ENCODE measurements around the gene MAP3K9.

GRCh38 chr14:70857496-70857890, 48.2 kb upstream of the MAP3K9 start:
- TF ChIP-seq EZH2 (IDR thresholded peaks at IDR 0.05; ENCODE audit: low read depth), result no peak
- no peak for TF ChIP-seq CTCF (conservative IDR thresholded peaks at IDR 0.05)

Measured in PC-9 (cell line).